Upper lobe of left lung (tissue), 4 donors: ENCODE data around the gene CDH15.

ENCODE experiments used
- EP300 ChIP-seq, 4 donors: sonication (generic); formaldehyde crosslinking; IDR thresholded peaks; one replicate each; pipeline ENCODE4 v1.5.1; 2017; ENCODE audit warnings: antibody characterized with exemption in 4 of 4, control low read depth in 2 of 4
- POLR2A ChIP-seq, 4 donors: fragments of 450-650 bp; IDR thresholded peaks; one replicate each; pipeline ENCODE4 v1.5.1; 2016 to 2017; ENCODE audit warnings: antibody characterized with exemption in 4 of 4, mild to moderate bottlenecking in 2 of 4
- POLR2AphosphoS5 ChIP-seq, 2 donors: sonication (generic); formaldehyde crosslinking; IDR thresholded peaks; one replicate each; pipeline ENCODE4 v1.5.1; 2017; ENCODE audit warnings: antibody characterized with exemption in 2 of 2
- TF ChIP-seq, protein P1 (sequence below), 6 experiments: fragments of 450-650 bp in 4 of 6; fragments of 200-600 bp in 2 of 6; sonication (generic) in 2 of 6; IDR thresholded peaks; one replicate each; pipeline ENCODE4 v1.5.1; 2016 to 2019; ENCODE audit warnings: antibody characterized with exemption in 6 of 6

DNA sequence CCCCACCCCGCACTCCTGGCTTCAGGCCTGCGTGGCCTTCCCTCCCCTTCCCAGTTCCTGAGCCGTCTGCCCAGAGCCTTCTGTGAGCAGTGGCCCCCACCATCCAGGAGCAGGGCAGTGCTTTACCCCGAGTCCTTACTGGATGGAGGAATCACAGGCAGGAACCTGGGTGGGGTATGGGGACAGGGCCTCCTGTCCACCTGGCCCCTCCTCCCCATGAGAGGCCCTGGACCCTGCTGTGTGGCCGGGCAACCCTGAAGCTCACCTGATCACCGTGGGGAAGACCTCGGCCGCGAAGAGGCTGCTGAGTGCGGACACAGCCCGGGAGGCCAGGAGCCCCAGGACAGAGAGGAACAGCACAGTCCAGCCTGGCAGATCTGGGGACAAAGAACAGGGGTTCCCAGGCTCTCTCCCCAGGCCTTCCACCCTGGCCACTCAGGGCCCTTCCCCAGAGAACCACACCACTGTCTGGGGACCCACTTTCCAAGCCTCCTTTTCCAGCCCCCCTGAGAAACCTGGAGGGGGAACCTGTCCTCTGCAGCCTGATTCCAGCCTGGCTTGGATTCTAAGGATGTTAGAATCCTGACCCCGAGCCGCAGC, 25.6 kb downstream of the CDH15 start:
- TF ChIP-seq, protein P1, sequence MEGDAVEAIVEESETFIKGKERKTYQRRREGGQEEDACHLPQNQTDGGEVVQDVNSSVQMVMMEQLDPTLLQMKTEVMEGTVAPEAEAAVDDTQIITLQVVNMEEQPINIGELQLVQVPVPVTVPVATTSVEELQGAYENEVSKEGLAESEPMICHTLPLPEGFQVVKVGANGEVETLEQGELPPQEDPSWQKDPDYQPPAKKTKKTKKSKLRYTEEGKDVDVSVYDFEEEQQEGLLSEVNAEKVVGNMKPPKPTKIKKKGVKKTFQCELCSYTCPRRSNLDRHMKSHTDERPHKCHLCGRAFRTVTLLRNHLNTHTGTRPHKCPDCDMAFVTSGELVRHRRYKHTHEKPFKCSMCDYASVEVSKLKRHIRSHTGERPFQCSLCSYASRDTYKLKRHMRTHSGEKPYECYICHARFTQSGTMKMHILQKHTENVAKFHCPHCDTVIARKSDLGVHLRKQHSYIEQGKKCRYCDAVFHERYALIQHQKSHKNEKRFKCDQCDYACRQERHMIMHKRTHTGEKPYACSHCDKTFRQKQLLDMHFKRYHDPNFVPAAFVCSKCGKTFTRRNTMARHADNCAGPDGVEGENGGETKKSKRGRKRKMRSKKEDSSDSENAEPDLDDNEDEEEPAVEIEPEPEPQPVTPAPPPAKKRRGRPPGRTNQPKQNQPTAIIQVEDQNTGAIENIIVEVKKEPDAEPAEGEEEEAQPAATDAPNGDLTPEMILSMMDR (IDR thresholded peaks at IDR 0.05): no peak
- TF ChIP-seq POLR2A (IDR thresholded peaks at IDR 0.05) (no peak), POLR2AphosphoS5 (IDR thresholded peaks at IDR 0.05) (no peak), EP300 (IDR thresholded peaks at IDR 0.05) (no peak)
